Activated naive CD8-positive, alpha-beta T cell (primary cell): ENCODE measurements around the gene MARS1.
"Not testable (repeated sequence)": the region's sequence is repeated elsewhere in the genome, so short reads cannot be mapped to it uniquely, and the experiment has no call there.

ENCODE experiments used
- H3K27ac Mint-ChIP-seq: one replicate; pipeline ENCODE4 v1.8.0; 2021; ENCODE audit warnings: mixed read lengths
- H3K27me3 Mint-ChIP-seq: one replicate; pipeline ENCODE4 v1.8.0; 2021; ENCODE audit warnings: mixed read lengths
- H3K36me3 Mint-ChIP-seq: one replicate; pipeline ENCODE4 v1.8.0; 2021; ENCODE audit warnings: mixed read lengths
- H3K4me1 Mint-ChIP-seq: one replicate; pipeline ENCODE4 v1.8.0; 2021; ENCODE audit warnings: low read depth, mixed read lengths
- H3K4me3 Mint-ChIP-seq: one replicate; pipeline ENCODE4 v1.8.0; 2021; ENCODE audit warnings: mild to moderate bottlenecking, mixed read lengths
- H3K9me3 Mint-ChIP-seq: one replicate; pipeline ENCODE4 v1.8.0; 2021; ENCODE audit warnings: low read depth, mixed read lengths

Gene MARS1

GRCh38 chr12:57489157-57489641 lies 1.3 kb downstream of the MARS1 start:
- H3K36me3 Mint-ChIP-seq = peaks cover 17% of the 10 kb centered on the region

GRCh38 chr12:57490126-57490525 lies 2.3 kb downstream of the MARS1 start:
- peaks cover 28% of the 10 kb centered on the region for H3K4me1 Mint-ChIP-seq

More at GRCh38 chr12:57489157-57489641, 1.3 kb downstream of the MARS1 start:
- Mint-ChIP-seq H3K4me3 (peak overlapping the region; percentile 90), H3K27me3 (no peaks in the 10 kb centered on the region), H3K4me1 (peaks cover 28% of the 10 kb centered on the region), H3K9me3 (no peaks in the 10 kb centered on the region), H3K27ac (peak overlapping the region; percentile 98)

GRCh38 chr12:57491393-57492280 lies 3.8 kb downstream of the MARS1 start:
- H3K27ac Mint-ChIP-seq = peak overlapping the region; percentile 76
- H3K9me3 Mint-ChIP-seq = no peaks in the 10 kb centered on the region
- H3K27me3 Mint-ChIP-seq = no peaks in the 10 kb centered on the region
- peaks cover 17% of the 10 kb centered on the region for H3K36me3 Mint-ChIP-seq
- peaks cover 28% of the 10 kb centered on the region for H3K4me1 Mint-ChIP-seq
- peak overlapping the region; percentile 66 for H3K4me3 Mint-ChIP-seq

More at GRCh38 chr12:57490126-57490525, 2.3 kb downstream of the MARS1 start:
- Mint-ChIP-seq H3K36me3 (peaks cover 17% of the 10 kb centered on the region), H3K4me3 (peak overlapping the region; percentile 90), H3K27me3 (no peaks in the 10 kb centered on the region), H3K27ac (no peak overlapping the region), H3K9me3 (no peaks in the 10 kb centered on the region)

- Mint-ChIP-seq H3K36me3 (peaks cover 21% of the 10 kb centered on the region), H3K4me1 (peaks cover 17% of the 10 kb centered on the region)
- not testable (repeated sequence) for H3K4me3 Mint-ChIP-seq, H3K27me3 Mint-ChIP-seq, H3K9me3 Mint-ChIP-seq, H3K27ac Mint-ChIP-seq
These were observed 7.3 kb downstream of the MARS1 start for GRCh38 chr12:57495051-57495701.

GRCh38 chr12:57496822-57497221 lies 9.0 kb downstream of the MARS1 start:
- peaks cover 23% of the 10 kb centered on the region for H3K36me3 Mint-ChIP-seq
- no peak overlapping the region for H3K4me3 Mint-ChIP-seq
- no peaks in the 10 kb centered on the region for H3K9me3 Mint-ChIP-seq
- no peaks in the 10 kb centered on the region for H3K27me3 Mint-ChIP-seq
- peaks cover 12% of the 10 kb centered on the region for H3K4me1 Mint-ChIP-seq
- peak overlapping the region; percentile 35 for H3K27ac Mint-ChIP-seq

GRCh38 chr12:57497223-57498131 lies 9.6 kb downstream of the MARS1 start:
- Mint-ChIP-seq H3K4me1 (peaks cover 15% of the 10 kb centered on the region), H3K27me3 (no peaks in the 10 kb centered on the region), H3K27ac (peak overlapping the region; percentile 35), H3K36me3 (peaks cover 25% of the 10 kb centered on the region), H3K4me3 (no peak overlapping the region), H3K9me3 (no peaks in the 10 kb centered on the region)

GRCh38 chr12:57498132-57498502 lies 10.2 kb downstream of the MARS1 start:
- Mint-ChIP-seq H3K9me3 (no peaks in the 10 kb centered on the region), H3K27me3 (no peaks in the 10 kb centered on the region), H3K4me3 (no peak overlapping the region), H3K36me3 (peaks cover 20% of the 10 kb centered on the region), H3K4me1 (peaks cover 12% of the 10 kb centered on the region), H3K27ac (peak overlapping the region; percentile 16)

GRCh38 chr12:57498571-57498970 lies 10.7 kb downstream of the MARS1 start:
- Mint-ChIP-seq H3K4me1 (peaks cover 12% of the 10 kb centered on the region), H3K27ac (peak overlapping the region; percentile 16), H3K9me3 (no peaks in the 10 kb centered on the region), H3K36me3 (peaks cover 20% of the 10 kb centered on the region), H3K4me3 (no peak overlapping the region), H3K27me3 (no peaks in the 10 kb centered on the region)

- H3K27me3 Mint-ChIP-seq = no peaks in the 10 kb centered on the region
These were observed 12.3 kb downstream of the MARS1 start for GRCh38 chr12:57500213-57500612.

GRCh38 chr12:57502311-57502969 lies 14.6 kb downstream of the MARS1 start:
- not testable (repeated sequence) for H3K9me3 Mint-ChIP-seq, H3K27ac Mint-ChIP-seq, H3K27me3 Mint-ChIP-seq, H3K4me1 Mint-ChIP-seq, H3K4me3 Mint-ChIP-seq
- H3K36me3 Mint-ChIP-seq = peaks cover 15% of the 10 kb centered on the region

More at GRCh38 chr12:57500213-57500612, 12.3 kb downstream of the MARS1 start:
- Mint-ChIP-seq H3K27ac (no peak overlapping the region), H3K4me3 (no peak overlapping the region), H3K4me1 (peaks cover 14% of the 10 kb centered on the region), H3K9me3 (no peaks in the 10 kb centered on the region), H3K36me3 (peaks cover 22% of the 10 kb centered on the region)

GRCh38 chr12:57506541-57506940 lies 18.7 kb downstream of the MARS1 start:
- not testable (repeated sequence) for H3K4me3 Mint-ChIP-seq, H3K9me3 Mint-ChIP-seq, H3K27ac Mint-ChIP-seq, H3K4me1 Mint-ChIP-seq, H3K36me3 Mint-ChIP-seq, H3K27me3 Mint-ChIP-seq

GRCh38 chr12:57507796-57508195 lies 19.9 kb downstream of the MARS1 start:
- H3K9me3 Mint-ChIP-seq, H3K36me3 Mint-ChIP-seq, H3K27ac Mint-ChIP-seq, H3K27me3 Mint-ChIP-seq, H3K4me3 Mint-ChIP-seq, H3K4me1 Mint-ChIP-seq: not testable (repeated sequence)

- H3K9me3 Mint-ChIP-seq = no peaks in the 10 kb centered on the region
- H3K27ac Mint-ChIP-seq = no peak overlapping the region
- H3K4me1 Mint-ChIP-seq = peaks cover 4% of the 10 kb centered on the region
These were observed 23.3 kb downstream of the MARS1 start for GRCh38 chr12:57511161-57511560.

GRCh38 chr12:57511588-57512325 lies 23.9 kb downstream of the MARS1 start:
- H3K36me3 Mint-ChIP-seq = peaks cover 2% of the 10 kb centered on the region
- peaks cover 7% of the 10 kb centered on the region for H3K4me1 Mint-ChIP-seq
- H3K9me3 Mint-ChIP-seq = no peaks in the 10 kb centered on the region
- H3K27ac Mint-ChIP-seq = peak overlapping the region; percentile 80
- no peak overlapping the region for H3K4me3 Mint-ChIP-seq
- no peaks in the 10 kb centered on the region for H3K27me3 Mint-ChIP-seq

More at GRCh38 chr12:57511161-57511560, 23.3 kb downstream of the MARS1 start:
- no peaks in the 10 kb centered on the region for H3K27me3 Mint-ChIP-seq
- H3K36me3 Mint-ChIP-seq = peaks cover 2% of the 10 kb centered on the region
- no peak overlapping the region for H3K4me3 Mint-ChIP-seq
